Small intestine (tissue), 7 donors: ENCODE data around the gene CERT1. TPM values are rescaled to one million over a fixed set of nuclear protein-coding genes. Genes with fewer than 3 reads are reported as not detected.

Experiments
- DNase-seq, 2 donors: peaks; one replicate each; pipeline versions ENCODE4 v3.0.0 to v3.0.0-alpha.2; 2013
- FAIRE-seq: peaks from 2 replicates; lab custom pipeline; 2012; peaks lifted over from hg19 to GRCh38; lab: Jason Lieb, UNC
- H3K27ac ChIP-seq, 3 donors: one replicate each; pipeline ENCODE4 v1.5.1; 2013; ENCODE audit warnings: low read length in 2 of 3, mild to moderate bottlenecking in 2 of 3, control low read depth in 1 of 3, inconsistent platforms in 1 of 3, low read depth in 1 of 3, moderate library complexity in 1 of 3
- H3K27me3 ChIP-seq, 3 donors: one replicate each; pipeline ENCODE4 v1.6.1; 2013; ENCODE audit warnings: low read length in 3 of 3, inconsistent platforms in 1 of 3; ENCODE audit not compliant: control insufficient read depth in 3 of 3, insufficient read depth in 3 of 3
- H3K36me3 ChIP-seq, 3 donors: one replicate each; pipeline ENCODE4 v1.6.1; 2013; ENCODE audit warnings: low read length in 3 of 3, inconsistent platforms in 1 of 3, low read depth in 1 of 3, mild to moderate bottlenecking in 1 of 3, moderate library complexity in 1 of 3; ENCODE audit not compliant: control insufficient read depth in 3 of 3, insufficient read depth in 2 of 3
- H3K4me1 ChIP-seq, 3 donors: one replicate each; pipeline ENCODE4 v1.6.1; 2013; ENCODE audit warnings: low read length in 2 of 3, inconsistent platforms in 1 of 3, low read depth in 1 of 3, mild to moderate bottlenecking in 1 of 3, moderate library complexity in 1 of 3; ENCODE audit not compliant: control insufficient read depth in 3 of 3, insufficient read depth in 2 of 3
- H3K4me3 ChIP-seq, 3 donors: one replicate each; pipeline ENCODE4 v1.5.1; 2013; ENCODE audit warnings: low read length in 3 of 3, control low read depth in 1 of 3, inconsistent platforms in 1 of 3, low read depth in 1 of 3, mild to moderate bottlenecking in 1 of 3, moderate library complexity in 1 of 3
- H3K9me3 ChIP-seq, 2 donors: one replicate each; pipeline ENCODE4 v1.6.1; 2013; ENCODE audit warnings: low read depth in 1 of 2, low read length in 1 of 2; ENCODE audit not compliant: control insufficient read depth in 2 of 2, insufficient read depth in 1 of 2
- WGBS, 3 donors: extraction: QIAGEN DNeasy Blood & Tissue Kit; methylation state at CpG; one replicate each; pipeline ENCODE4 v1.1.7; 2013; 5-methylcytosine and 5-hydroxymethylcytosine counted together
- polyA plus RNA-seq, 4 donors: library from polyadenylated mRNA; stranded (reverse) in 3 of 4; unstranded in 1 of 4; fragments of 200-250 nt in 3 of 4; fragments of 120-200 nt in 1 of 4; gene quantifications; one replicate each; pipeline versions ENCODE4 v1.2.1 to v1.2.3, GENCODE V29; 2013
- donor health status: healthy with polysubstance abuse.
- donor health status: control.
- donor health status: control.
- donor health status: Bipolar disorder and iron deficiency.
- donor health status: healthy.

The CERT1 gene
- polyA plus RNA-seq, 4 donors: 15.1 to 45.6 (median 22.2) TPM

- no peak for DNase-seq
- no peak for FAIRE-seq
- Histone ChIP-seq H3K4me3 (no peak overlapping the region), H3K27ac (no peak overlapping the region), H3K4me1 (no peaks in the 10 kb centered on the region), H3K9me3 (no peaks in the 10 kb centered on the region), H3K36me3 (peaks cover 0 to 10% (median 2%) of the 10 kb centered on the region in 3 donors), H3K27me3 (no peaks in the 10 kb centered on the region)
- 91 to 96% (median 92%) methylated on average over 7 of the region's 7 CpGs for WGBS, 3 donors
Measured at GRCh38 chr5:75364571-75365280, 146.7 kb downstream of the CERT1 start.

- 45 to 72% (median 63%) methylated on average over 8 of the region's 8 CpGs for WGBS, 3 donors
- H3K36me3 ChIP-seq: peaks cover 2 to 15% (median 6%) of the 10 kb centered on the region in 3 donors
- H3K4me1 ChIP-seq: no peaks in the 10 kb centered on the region
- FAIRE-seq (no peak), DNase-seq (peak in 1 of 2 donors; percentile 66)
- no peak overlapping the region for H3K27ac ChIP-seq
- no peaks in the 10 kb centered on the region for H3K27me3 ChIP-seq
- H3K9me3 ChIP-seq: no peaks in the 10 kb centered on the region
- H3K4me3 ChIP-seq: no peak overlapping the region
Measured at GRCh38 chr5:75363726-75364495, 147.5 kb downstream of the CERT1 start.

- no peaks in the 10 kb centered on the region for H3K27me3 ChIP-seq
- H3K27ac ChIP-seq: no peak overlapping the region
- H3K9me3 ChIP-seq: no peaks in the 10 kb centered on the region
- peak in 1 of 2 donors; percentile 7 for DNase-seq
- H3K4me1 ChIP-seq: no peaks in the 10 kb centered on the region
- WGBS, 3 donors: 48 to 65% (median 55%) methylated on average over 5 of the region's 5 CpGs
- H3K36me3 ChIP-seq: peaks cover 4 to 15% (median 8%) of the 10 kb centered on the region in 3 donors
- no peak for FAIRE-seq
- H3K4me3 ChIP-seq: no peak overlapping the region
Measured at GRCh38 chr5:75363111-75363510, 148.3 kb downstream of the CERT1 start.

- Histone ChIP-seq H3K4me1 (no peaks in the 10 kb centered on the region), H3K27me3 (no peaks in the 10 kb centered on the region), H3K4me3 (no peak overlapping the region), H3K27ac (no peak overlapping the region), H3K36me3 (peaks cover 4 to 17% (median 8%) of the 10 kb centered on the region in 3 donors), H3K9me3 (no peaks in the 10 kb centered on the region)
- FAIRE-seq (no peak), DNase-seq (no peak)
- WGBS, 3 donors: 87 to 96% (median 91%) methylated on average over 4 of the region's 4 CpGs
Measured at GRCh38 chr5:75362474-75362975, 148.9 kb downstream of the CERT1 start.

GRCh38 chr5:75361310-75361709 is 150.1 kb downstream of the CERT1 start:
- 67 to 74% (median 73%) methylated on average over 4 of the region's 4 CpGs for WGBS, 3 donors
- Histone ChIP-seq H3K27me3 (no peaks in the 10 kb centered on the region), H3K36me3 (peaks cover 6 to 21% (median 13%) of the 10 kb centered on the region in 3 donors), H3K9me3 (no peaks in the 10 kb centered on the region), H3K4me3 (no peak overlapping the region), H3K4me1 (no peaks in the 10 kb centered on the region), H3K27ac (no peak overlapping the region)
- FAIRE-seq (no peak), DNase-seq (no peak)

GRCh38 chr5:75358117-75358516 is 153.3 kb downstream of the CERT1 start:
- no peak overlapping the region for H3K27ac ChIP-seq
- no peaks in the 10 kb centered on the region for H3K27me3 ChIP-seq
- peaks cover 13 to 28% (median 20%) of the 10 kb centered on the region in 3 donors for H3K36me3 ChIP-seq
- 94 to 100% (median 99%) methylated on average over 3 of the region's 3 CpGs for WGBS, 3 donors
- DNase-seq (no peak), FAIRE-seq (peak; percentile 15)
- no peaks in the 10 kb centered on the region for H3K4me1 ChIP-seq
- H3K9me3 ChIP-seq: no peaks in the 10 kb centered on the region
- H3K4me3 ChIP-seq: no peak overlapping the region

GRCh38 chr5:75356719-75357118 is 154.7 kb downstream of the CERT1 start:
- Histone ChIP-seq H3K9me3 (no peaks in the 10 kb centered on the region), H3K27ac (no peak overlapping the region), H3K27me3 (no peaks in the 10 kb centered on the region), H3K4me1 (no peaks in the 10 kb centered on the region), H3K4me3 (no peak overlapping the region), H3K36me3 (peaks cover 13 to 28% (median 22%) of the 10 kb centered on the region in 3 donors)
- WGBS, 3 donors: 95 to 100% (median 97%) methylated on average over 7 of the region's 7 CpGs
- DNase-seq (no peak), FAIRE-seq (no peak)

GRCh38 chr5:75355236-75355635 is 156.2 kb downstream of the CERT1 start:
- WGBS, 3 donors: 97 to 98% (median 97%) methylated on average over 6 of the region's 6 CpGs
- no peak overlapping the region for H3K27ac ChIP-seq

More at GRCh38 chr5:75355236-75355635, 156.2 kb downstream of the CERT1 start:
- no peak for FAIRE-seq
- Histone ChIP-seq H3K9me3 (no peaks in the 10 kb centered on the region), H3K4me3 (no peak overlapping the region), H3K4me1 (no peaks in the 10 kb centered on the region), H3K36me3 (peaks cover 18 to 26% (median 25%) of the 10 kb centered on the region in 3 donors), H3K27me3 (no peaks in the 10 kb centered on the region)
- no peak for DNase-seq
